ENCODE measurements around the gene TAS2R5. TPM values are rescaled to one million over a fixed set of nuclear protein-coding genes. Genes with fewer than 3 reads are reported as not detected.
"Not testable (repeated sequence)": the region's sequence is repeated elsewhere in the genome, so short reads cannot be mapped to it uniquely, and the experiment has no call there.

Gene TAS2R5
- total RNA-seq, 1 donor from 2014 or later, result 1.5 TPM

DNA sequence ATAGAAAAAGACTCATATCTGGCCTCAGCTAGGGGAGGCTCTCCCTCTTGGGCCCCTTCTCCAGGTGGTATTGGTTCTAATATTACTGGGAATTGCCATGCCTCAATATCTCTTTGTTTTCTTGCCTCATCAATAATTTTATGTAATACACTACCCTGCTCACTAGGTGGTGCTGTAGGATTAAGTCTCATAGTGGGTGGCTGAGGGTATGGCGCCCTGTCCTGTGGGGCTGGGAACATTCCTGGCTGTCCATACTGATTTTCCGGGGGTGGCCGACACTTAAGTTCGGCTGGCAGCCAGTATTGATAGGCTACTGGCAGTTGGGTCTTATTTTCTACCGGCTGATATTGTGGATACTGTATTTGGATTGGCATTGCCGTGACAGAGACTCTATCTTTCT, 35.1 kb upstream of the TAS2R5 start:
- Mint-ChIP-seq H3K27me3 (no peaks in the 10 kb centered on the region), H3K4me1 (no peaks in the 10 kb centered on the region), H3K27ac (no peak overlapping the region), H3K9me3 (peaks cover 19% of the 10 kb centered on the region), H3K4me3 (no peak overlapping the region), H3K36me3 (ENCODE audit: low read depth) (peaks cover 97% of the 10 kb centered on the region)
- TF ChIP-seq, protein P1, sequence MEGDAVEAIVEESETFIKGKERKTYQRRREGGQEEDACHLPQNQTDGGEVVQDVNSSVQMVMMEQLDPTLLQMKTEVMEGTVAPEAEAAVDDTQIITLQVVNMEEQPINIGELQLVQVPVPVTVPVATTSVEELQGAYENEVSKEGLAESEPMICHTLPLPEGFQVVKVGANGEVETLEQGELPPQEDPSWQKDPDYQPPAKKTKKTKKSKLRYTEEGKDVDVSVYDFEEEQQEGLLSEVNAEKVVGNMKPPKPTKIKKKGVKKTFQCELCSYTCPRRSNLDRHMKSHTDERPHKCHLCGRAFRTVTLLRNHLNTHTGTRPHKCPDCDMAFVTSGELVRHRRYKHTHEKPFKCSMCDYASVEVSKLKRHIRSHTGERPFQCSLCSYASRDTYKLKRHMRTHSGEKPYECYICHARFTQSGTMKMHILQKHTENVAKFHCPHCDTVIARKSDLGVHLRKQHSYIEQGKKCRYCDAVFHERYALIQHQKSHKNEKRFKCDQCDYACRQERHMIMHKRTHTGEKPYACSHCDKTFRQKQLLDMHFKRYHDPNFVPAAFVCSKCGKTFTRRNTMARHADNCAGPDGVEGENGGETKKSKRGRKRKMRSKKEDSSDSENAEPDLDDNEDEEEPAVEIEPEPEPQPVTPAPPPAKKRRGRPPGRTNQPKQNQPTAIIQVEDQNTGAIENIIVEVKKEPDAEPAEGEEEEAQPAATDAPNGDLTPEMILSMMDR (IDR thresholded peaks at IDR 0.05), result no peak
- DNase-seq, result no peak
- ChIA-PET POLR2A (no interaction called here), CTCF (interaction anchor here (0.7 kb wide), 1 partner anchor 220 kb away, joined by 4 read pairs; no protein-coding TSS in a partner anchor)
- no peak for ATAC-seq (ENCODE audit: low read depth)
- intact Hi-C loops (cut with micrococcal nuclease), result loop anchor here (1.0 kb wide), 1 partner anchor 31 kb away; no protein-coding TSS in a partner anchor

DNA sequence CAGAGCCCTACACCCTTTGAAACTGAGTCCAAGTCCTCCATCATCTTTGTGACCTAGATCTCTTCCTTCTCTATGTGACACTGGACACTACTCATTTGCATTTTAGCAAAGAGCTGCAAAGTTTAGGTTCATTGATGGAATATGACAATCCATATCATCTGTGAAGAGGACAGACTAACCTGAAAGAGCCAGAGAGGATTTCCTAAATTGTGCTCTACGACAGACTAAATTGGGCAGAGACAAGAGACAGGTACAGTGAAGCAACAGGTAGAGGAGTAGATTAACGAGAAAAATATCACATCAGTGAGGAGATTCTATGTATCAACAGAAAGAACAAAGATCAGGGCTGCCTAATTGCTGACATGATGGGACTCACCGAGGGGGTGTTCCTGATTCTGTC, 26.2 kb upstream of the TAS2R5 start, which contains the start of gene TAS2R3:
Gene TAS2R3 (plus strand): TSS at position 301 of the 400 bp plus-strand sequence. CDS start 62 bp downstream, at position 363.
- H3K27me3 Mint-ChIP-seq, result no peaks in the 10 kb centered on the region
- ChIA-PET CTCF (no interaction called here), POLR2A (no interaction called here)
- no peak within 1 kb of the TSS for H3K27ac Mint-ChIP-seq
- H3K36me3 Mint-ChIP-seq (ENCODE audit: low read depth), result peaks cover 84% of the 10 kb centered on the region
- H3K4me1 Mint-ChIP-seq, result no peaks in the 10 kb centered on the region
- no peak within 1 kb of the TSS for H3K4me3 Mint-ChIP-seq
- intact Hi-C loops (cut with micrococcal nuclease), result no loop called here
- no peak for ATAC-seq (ENCODE audit: low read depth)
- TF ChIP-seq, protein P1 (IDR thresholded peaks at IDR 0.05), result no peak
- no peak for DNase-seq
- H3K9me3 Mint-ChIP-seq, result no peaks in the 10 kb centered on the region

DNA sequence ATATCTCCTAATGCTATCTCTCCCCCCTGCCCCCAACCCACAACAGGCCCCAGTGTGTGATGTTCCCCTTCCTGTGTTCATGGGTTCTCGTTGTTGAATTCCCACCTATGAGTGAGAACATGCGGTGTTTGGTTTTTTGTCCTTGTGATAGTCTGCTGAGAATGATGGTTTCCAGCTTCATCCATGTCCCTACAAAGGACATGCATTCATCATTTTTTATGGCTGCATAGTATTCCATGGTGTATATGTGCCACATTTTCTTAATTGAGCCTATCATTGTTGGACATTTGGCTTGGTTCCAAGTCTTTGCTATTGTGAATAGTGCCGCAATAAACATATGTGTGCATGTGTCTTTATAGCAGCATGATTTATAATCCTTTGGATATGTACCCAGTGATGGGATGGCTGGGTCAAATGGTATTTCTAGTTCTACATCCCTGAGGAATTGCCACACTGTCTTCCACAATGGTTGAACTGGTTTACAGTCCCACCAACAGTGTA, 19.9 kb upstream of the TAS2R5 start:
- H3K9me3 Mint-ChIP-seq; DNase-seq; intact Hi-C loops (cut with micrococcal nuclease); ATAC-seq (ENCODE audit: low read depth); H3K27me3 Mint-ChIP-seq; H3K4me3 Mint-ChIP-seq; H3K27ac Mint-ChIP-seq; CTCF ChIA-PET; POLR2A ChIA-PET; H3K4me1 Mint-ChIP-seq: not testable (repeated sequence)
- H3K36me3 Mint-ChIP-seq (ENCODE audit: low read depth), result peaks cover 51% of the 10 kb centered on the region

DNA sequence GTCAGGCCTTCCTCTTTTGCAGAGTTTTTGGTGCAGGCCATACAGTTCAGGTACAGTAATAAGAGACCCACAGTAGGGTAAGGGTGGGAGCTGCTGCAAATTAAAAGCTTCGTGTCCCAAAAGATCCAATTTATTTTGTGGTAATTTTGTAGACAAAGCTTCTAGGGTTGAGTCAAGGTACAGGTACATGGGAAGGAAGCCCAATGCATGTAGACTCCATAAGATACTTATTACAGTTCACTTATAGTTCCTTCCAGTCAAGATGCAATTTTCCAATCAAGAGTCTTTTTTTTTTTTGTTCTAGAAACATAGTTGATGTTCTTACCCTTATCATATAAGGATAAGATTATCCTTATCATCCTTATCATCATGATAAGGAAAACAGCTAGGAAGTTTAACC, 13.6 kb upstream of the TAS2R5 start, which contains the start of gene TAS2R4:
Gene TAS2R4 (plus strand): TSS at position 301 of the 400 bp plus-strand sequence. CDS start 1,815 bp downstream, outside the sequence.
- CTCF ChIA-PET, result interaction anchor here (1.1 kb wide), 1 partner anchor 12 kb away, joined by 3 read pairs; no protein-coding TSS in a partner anchor
- H3K36me3 Mint-ChIP-seq (ENCODE audit: low read depth), result peaks cover 59% of the 10 kb centered on the region
- H3K27me3 Mint-ChIP-seq, result no peaks in the 10 kb centered on the region
- H3K4me1 Mint-ChIP-seq, result peaks cover 2% of the 10 kb centered on the region
- no peak for ATAC-seq (ENCODE audit: low read depth)
- intact Hi-C loops (cut with micrococcal nuclease), result no loop called here
- no peak for DNase-seq
- no peaks in the 10 kb centered on the region for H3K9me3 Mint-ChIP-seq
- no peak within 1 kb of the TSS for H3K4me3 Mint-ChIP-seq
- TF ChIP-seq, protein P1 (IDR thresholded peaks at IDR 0.05), result no peak
- POLR2A ChIA-PET, result no interaction called here
- no peak within 1 kb of the TSS for H3K27ac Mint-ChIP-seq

DNA sequence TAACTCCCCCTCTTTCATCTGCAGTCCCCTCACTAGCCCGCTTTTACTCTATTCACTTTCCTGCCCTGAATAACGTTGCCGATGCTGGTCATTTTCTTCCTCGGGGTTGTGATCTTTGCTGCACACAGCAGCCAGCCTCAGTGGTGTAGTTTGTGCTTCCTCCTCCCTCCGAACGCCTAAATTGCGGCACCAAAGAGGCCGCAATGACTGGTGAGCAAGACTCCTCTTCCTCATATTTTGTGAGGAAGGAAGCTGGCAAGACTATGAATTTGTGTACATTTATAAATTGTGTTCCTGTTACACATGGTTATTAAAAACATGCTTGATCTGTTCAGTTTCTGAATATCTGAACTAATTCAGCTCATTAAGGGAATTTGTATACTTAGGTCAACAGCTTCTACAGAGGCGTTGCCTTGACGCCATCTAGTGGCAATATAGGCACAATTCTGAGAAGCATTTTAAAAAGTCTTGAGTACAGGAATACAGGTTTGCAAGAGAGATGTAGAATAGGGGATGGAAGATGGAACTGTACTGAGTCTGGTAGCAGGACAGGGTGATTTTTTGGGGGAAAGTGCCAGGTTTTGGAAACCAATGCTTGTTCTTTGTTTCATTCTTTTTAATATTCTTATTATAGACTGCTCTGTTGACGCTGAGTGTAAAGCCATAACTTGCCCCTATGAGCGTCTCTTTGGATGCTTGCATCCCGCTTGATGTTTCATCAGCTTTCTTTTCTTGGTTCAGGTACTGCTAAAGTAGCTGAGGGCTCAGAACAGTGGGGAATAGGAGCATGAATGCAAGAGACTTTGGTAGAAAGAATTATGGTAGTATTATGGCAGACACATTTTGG, 4.1 kb upstream of the TAS2R5 start:
- Mint-ChIP-seq H3K36me3 (ENCODE audit: low read depth) (peaks cover 20% of the 10 kb centered on the region), H3K4me1 (no peaks in the 10 kb centered on the region), H3K4me3 (no peak overlapping the region), H3K9me3 (no peaks in the 10 kb centered on the region), H3K27ac (no peak overlapping the region), H3K27me3 (no peaks in the 10 kb centered on the region)
- TF ChIP-seq, protein P1 (IDR thresholded peaks at IDR 0.05), result peak; percentile 70
- ATAC-seq (ENCODE audit: low read depth) (peak; percentile 40), DNase-seq (no peak)
- ChIA-PET POLR2A (no interaction called here), CTCF (interaction anchor here (1.0 to 3.6 kb wide), 4 partner anchors 11 to 132 kb away, joined by 3 to 36 read pairs (median 6); partner anchors contain the start of gene SSBP1)
- intact Hi-C loops (cut with micrococcal nuclease), result loop anchor here (1.0 kb wide), 2 partner anchors 31 to 132 kb away; no protein-coding TSS in a partner anchor

All from activated B cell treated with CpG ODN at 0.5 μM for 24 hours (primary cell).